Activated CD4-positive, alpha-beta memory T cell treated with anti-CD3 and anti-CD28 coated beads for 36 hours (primary cell): ENCODE measurements around the gene CNPPD1. TPM values are rescaled to one million over a fixed set of nuclear protein-coding genes. Genes with fewer than 3 reads are reported as not detected.
A peak's percentile ranks its signal among the peaks of the same experiment; 100 is the strongest.

Experiments
- CTCF ChIA-PET: fragments of 350-600 bp; sonication (Branson Sonifier 250); formaldehyde crosslinking; loops from one replicate; lab custom pipeline; 2021; ENCODE audit warnings: antibody characterized with exemption, inconsistent platforms; lab: Charles Lee
- POLR2A ChIA-PET: fragments of 350-600 bp; sonication (Branson Sonifier 250); formaldehyde crosslinking; loops from one replicate; lab custom pipeline; 2021; ENCODE audit warnings: antibody characterized with exemption; lab: Charles Lee
- DNase-seq: peaks from one replicate; pipeline ENCODE4 v3.0.0-alpha.2; 2020
- H3K27ac Mint-ChIP-seq: one replicate; pipeline ENCODE4 v1.8.0; 2021; ENCODE audit warnings: mixed read lengths
- H3K27me3 Mint-ChIP-seq: one replicate; pipeline ENCODE4 v1.8.0; 2021; ENCODE audit warnings: mixed read lengths
- H3K36me3 Mint-ChIP-seq: one replicate; pipeline ENCODE4 v1.8.0; 2021; ENCODE audit warnings: mixed read lengths
- H3K4me1 Mint-ChIP-seq: one replicate; pipeline ENCODE4 v1.8.0; 2021; ENCODE audit warnings: low read depth, mixed read lengths
- H3K4me3 Mint-ChIP-seq: one replicate; pipeline ENCODE4 v1.8.0; 2021; ENCODE audit warnings: mild to moderate bottlenecking, mixed read lengths
- H3K9me3 Mint-ChIP-seq: one replicate; pipeline ENCODE4 v1.8.0; 2021; ENCODE audit warnings: mixed read lengths
- intact Hi-C: fragments of 100-400 bp; cut with micrococcal nuclease; formaldehyde crosslinking; loops from one replicate; pipeline ENCODE4 v1.15.1; 2023
- total RNA-seq, 2 experiments: library from RNA; stranded (reverse); gene quantifications; one replicate each; pipeline ENCODE4 v1.2.3, GENCODE V29; 2021

CNPPD1 gene
- total RNA-seq, 2 experiments from 2014 or later, result 42.0 to 43.4 TPM

GRCh38 chr2:219125886-219126270 is 50.8 kb downstream of the CNPPD1 start:
- POLR2A ChIA-PET, result no interaction called here
- Mint-ChIP-seq H3K9me3 (no peaks in the 10 kb centered on the region), H3K27ac (no peak overlapping the region), H3K4me1 (peaks cover 14% of the 10 kb centered on the region), H3K36me3 (no peaks in the 10 kb centered on the region), H3K27me3 (no peaks in the 10 kb centered on the region), H3K4me3 (no peak overlapping the region)
- CTCF ChIA-PET, result interaction anchor here (1.0 to 16.2 kb wide), 6 partner anchors 22 to 145 kb away, joined by 3 to 238 read pairs (median 4); partner anchors contain the start of gene IHH
- intact Hi-C loops, result no loop called here
- no peak for DNase-seq

GRCh38 chr2:219125225-219125885 is 51.4 kb downstream of the CNPPD1 start:
- Mint-ChIP-seq H3K9me3 (no peaks in the 10 kb centered on the region), H3K36me3 (no peaks in the 10 kb centered on the region), H3K27me3 (no peaks in the 10 kb centered on the region), H3K4me3 (no peak overlapping the region), H3K4me1 (peaks cover 14% of the 10 kb centered on the region), H3K27ac (no peak overlapping the region)
- POLR2A ChIA-PET, result no interaction called here
- intact Hi-C loops, result no loop called here
- CTCF ChIA-PET, result interaction anchor here (1.0 to 16.2 kb wide), 8 partner anchors 21 to 145 kb away, joined by 3 to 238 read pairs (median 4); partner anchors contain the start of gene IHH
- peak; percentile 35 for DNase-seq

GRCh38 chr2:219124381-219125110 is 52.2 kb downstream of the CNPPD1 start:
- ChIA-PET CTCF (interaction anchor here (0.5 to 16.2 kb wide), 8 partner anchors 20 to 567 kb away, joined by 3 to 238 read pairs (median 24); partner anchors contain the start of gene IHH), POLR2A (no interaction called here)
- intact Hi-C loops, result no loop called here
- Mint-ChIP-seq H3K4me1 (peaks cover 14% of the 10 kb centered on the region), H3K27ac (no peak overlapping the region), H3K27me3 (no peaks in the 10 kb centered on the region), H3K9me3 (no peaks in the 10 kb centered on the region), H3K36me3 (no peaks in the 10 kb centered on the region), H3K4me3 (no peak overlapping the region)
- peak; percentile 18 for DNase-seq

- no peak for DNase-seq
- Mint-ChIP-seq H3K27me3 (no peaks in the 10 kb centered on the region), H3K4me1 (peaks cover 14% of the 10 kb centered on the region), H3K4me3 (no peak overlapping the region), H3K9me3 (no peaks in the 10 kb centered on the region), H3K36me3 (no peaks in the 10 kb centered on the region), H3K27ac (no peak overlapping the region)
- ChIA-PET POLR2A (no interaction called here), CTCF (interaction anchor here (0.9 to 16.2 kb wide), 6 partner anchors 19 to 129 kb away, joined by 3 to 238 read pairs (median 62); partner anchors contain the start of gene IHH)
- intact Hi-C loops, result no loop called here
Observed at GRCh38 chr2:219123356-219124135, 53.2 kb downstream of the CNPPD1 start.

- no peak for DNase-seq
- H3K4me1 Mint-ChIP-seq, result peaks cover 14% of the 10 kb centered on the region
- intact Hi-C loops, result no loop called here
- ChIA-PET POLR2A (no interaction called here), CTCF (interaction anchor here (0.7 to 16.2 kb wide), 8 partner anchors 11 to 94 kb away, joined by 4 to 238 read pairs (median 28); partner anchors contain the start of gene IHH)
- H3K27ac Mint-ChIP-seq, result no peak overlapping the region
- H3K4me3 Mint-ChIP-seq, result no peak overlapping the region
- H3K9me3 Mint-ChIP-seq, result no peaks in the 10 kb centered on the region
- H3K36me3 Mint-ChIP-seq, result no peaks in the 10 kb centered on the region
- H3K27me3 Mint-ChIP-seq, result no peaks in the 10 kb centered on the region
Observed at GRCh38 chr2:219122202-219122980, 54.3 kb downstream of the CNPPD1 start.

Other genes starting within 250 kb of the CNPPD1 start
- not detected for gene CDK5R2, start 217.3 kb downstream of the CNPPD1 start, total RNA-seq
- not detected for gene FEV, start 191.7 kb downstream of the CNPPD1 start, total RNA-seq
- gene CRYBA2, start 183.5 kb downstream of the CNPPD1 start, total RNA-seq, result not detected
- not detected for gene CFAP65, start 135.4 kb downstream of the CNPPD1 start, total RNA-seq
- gene IHH, start 116.0 kb downstream of the CNPPD1 start, total RNA-seq, result under 1 TPM in 1 of 2 experiments, not detected in 1; 0.10 TPM
- gene NHEJ1, start 16.1 kb downstream of the CNPPD1 start, total RNA-seq, result 10 to 100 TPM; 17.7 to 18.6 TPM
- gene SLC23A3, start 6.9 kb downstream of the CNPPD1 start, total RNA-seq, result 1 to 10 TPM; 1.1 to 2.3 TPM
- 10 to 100 TPM; 60.3 to 67.9 TPM for gene RETREG2, start 1.4 kb upstream of the CNPPD1 start, total RNA-seq
- gene ZFAND2B, start 29.9 kb upstream of the CNPPD1 start, total RNA-seq, result 10 to 100 TPM; 31.9 to 34.4 TPM
- gene ABCB6, start 42.0 kb upstream of the CNPPD1 start, total RNA-seq, result 10 to 100 TPM; 11.5 to 11.7 TPM
- 10 to 100 TPM; 34.7 to 39.5 TPM for gene ATG9A, start 52.7 kb upstream of the CNPPD1 start, total RNA-seq
- gene ANKZF1, start 52.9 kb upstream of the CNPPD1 start, total RNA-seq, result 10 to 100 TPM; 97.0 to 97.5 TPM
- 1 to 10 TPM; 4.8 to 4.9 TPM for gene GLB1L, start 68.5 kb upstream of the CNPPD1 start, total RNA-seq
- gene STK16, start 68.6 kb upstream of the CNPPD1 start, total RNA-seq, result 10 to 100 TPM; 37.1 to 37.8 TPM
- not detected for gene TUBA4B, start 76.3 kb upstream of the CNPPD1 start, total RNA-seq
- gene TUBA4A, start 77.0 kb upstream of the CNPPD1 start, total RNA-seq, result 100 to 1,000 TPM; 219 to 229 TPM
- gene DNAJB2, start 102.4 kb upstream of the CNPPD1 start, total RNA-seq, result 10 to 100 TPM; 37.3 to 39.1 TPM
- gene PTPRN, start 132.5 kb upstream of the CNPPD1 start, total RNA-seq, result under 1 TPM in 1 of 2 experiments, not detected in 1; 0.24 TPM
- not detected for gene RESP18, start 155.8 kb upstream of the CNPPD1 start, total RNA-seq
- 10 to 100 TPM; 71.6 to 74.2 TPM for gene DNPEP, start 211.0 kb upstream of the CNPPD1 start, total RNA-seq
- not detected for gene DES, start 241.5 kb upstream of the CNPPD1 start, total RNA-seq